Muscle of arm (tissue), 12 donors: Measurements from ENCODE around the gene DIO1. TPM values are rescaled to one million over a fixed set of nuclear protein-coding genes. Genes with fewer than 3 reads are reported as not detected.

Source experiments
- polyA plus RNA-seq, 12 donors: library from polyadenylated mRNA; unstranded; fragments of 120-200 nt; gene quantifications; one replicate each; pipeline ENCODE4 v1.2.1, GENCODE V29; 2013; ENCODE audit not compliant: insufficient read length in 12 of 12

DIO1 gene
- polyA plus RNA-seq, 12 donors = 0.15 to 0.61 (median 0.33) TPM; not detected in 4

Other genes starting within 250 kb of the DIO1 start
- gene GLIS1, start 155.0 kb upstream of the DIO1 start, polyA plus RNA-seq = 1 to 10 TPM in 2 of 12 donors, under 1 TPM in 2, not detected in 8; 0.11 to 5.8 (median 1.3) TPM
- 10 to 100 TPM in 10 of 12 donors, 1 to 10 TPM in 1, not detected in 1; 9.1 to 17.2 (median 13.8) TPM for gene NDC1, start 55.9 kb upstream of the DIO1 start, polyA plus RNA-seq
- 10 to 100 TPM in 10 of 12 donors, not detected in 2; 13.1 to 18.9 (median 16.5) TPM for gene YIPF1, start 4.4 kb upstream of the DIO1 start, polyA plus RNA-seq
- 10 to 100 TPM in 10 of 12 donors, not detected in 2; 16.3 to 61.8 (median 30.1) TPM for gene IFT25, start 51.5 kb downstream of the DIO1 start, polyA plus RNA-seq
- 10 to 100 TPM in 11 of 12 donors, not detected in 1; 19.6 to 33.3 (median 23.2) TPM for gene LRRC42, start 52.2 kb downstream of the DIO1 start, polyA plus RNA-seq
- not detected for gene LDLRAD1, start 124.0 kb downstream of the DIO1 start, polyA plus RNA-seq
- 100 to 1,000 TPM in 11 of 12 donors, not detected in 1; 127 to 204 (median 159) TPM for gene TMEM59, start 159.0 kb downstream of the DIO1 start, polyA plus RNA-seq
- 1 to 10 TPM in 11 of 12 donors, not detected in 1; 4.7 to 8.1 (median 6.8) TPM for gene TCEANC2, start 159.4 kb downstream of the DIO1 start, polyA plus RNA-seq